ENCODE measurements around the gene UNC5A. TPM values are rescaled to one million over a fixed set of nuclear protein-coding genes. Genes with fewer than 3 reads are reported as not detected.

UNC5A gene
- total RNA-seq, 1 experiment from 2014 or later: 20.2 TPM

DNA sequence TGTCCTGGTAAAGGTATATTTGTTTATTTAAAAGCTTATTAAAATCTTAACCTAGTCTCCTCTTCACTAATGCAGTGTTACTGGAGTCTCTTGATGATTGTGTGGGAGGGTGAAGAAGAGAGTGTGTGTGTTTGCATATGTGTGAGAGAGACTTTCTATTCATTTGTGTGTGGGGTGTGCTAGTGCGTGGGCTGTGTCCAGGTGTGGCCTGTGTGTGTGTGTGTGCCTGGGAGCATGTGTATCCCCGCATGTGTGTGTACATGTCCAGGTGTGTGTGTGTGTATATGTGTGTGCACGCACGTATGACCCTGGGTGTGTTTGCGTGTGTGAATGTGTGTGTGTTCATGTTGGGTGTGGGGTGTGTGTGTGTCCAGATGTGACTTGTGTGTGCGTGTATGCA, 10.3 kb upstream of the UNC5A start:
- peaks cover 30% of the 10 kb centered on the region for H3K27me3 Mint-ChIP-seq (ENCODE audit: unreplicated experiment)
- no peaks in the 10 kb centered on the region for H3K9me3 Mint-ChIP-seq (ENCODE audit: low read depth, unreplicated experiment)
- intact Hi-C loops (cut with micrococcal nuclease; ENCODE audit: unreplicated experiment): no loop called here
- BruUV-seq (replicated peaks): no TSS peak
- CTCF ChIA-PET: no interaction called here
- H3K36me3 Mint-ChIP-seq (ENCODE audit: insufficient read depth, unreplicated experiment): no peaks in the 10 kb centered on the region
- no peak overlapping the region for H3K4me3 Mint-ChIP-seq (ENCODE audit: low read depth, unreplicated experiment)
- TF ChIP-seq, protein P1, sequence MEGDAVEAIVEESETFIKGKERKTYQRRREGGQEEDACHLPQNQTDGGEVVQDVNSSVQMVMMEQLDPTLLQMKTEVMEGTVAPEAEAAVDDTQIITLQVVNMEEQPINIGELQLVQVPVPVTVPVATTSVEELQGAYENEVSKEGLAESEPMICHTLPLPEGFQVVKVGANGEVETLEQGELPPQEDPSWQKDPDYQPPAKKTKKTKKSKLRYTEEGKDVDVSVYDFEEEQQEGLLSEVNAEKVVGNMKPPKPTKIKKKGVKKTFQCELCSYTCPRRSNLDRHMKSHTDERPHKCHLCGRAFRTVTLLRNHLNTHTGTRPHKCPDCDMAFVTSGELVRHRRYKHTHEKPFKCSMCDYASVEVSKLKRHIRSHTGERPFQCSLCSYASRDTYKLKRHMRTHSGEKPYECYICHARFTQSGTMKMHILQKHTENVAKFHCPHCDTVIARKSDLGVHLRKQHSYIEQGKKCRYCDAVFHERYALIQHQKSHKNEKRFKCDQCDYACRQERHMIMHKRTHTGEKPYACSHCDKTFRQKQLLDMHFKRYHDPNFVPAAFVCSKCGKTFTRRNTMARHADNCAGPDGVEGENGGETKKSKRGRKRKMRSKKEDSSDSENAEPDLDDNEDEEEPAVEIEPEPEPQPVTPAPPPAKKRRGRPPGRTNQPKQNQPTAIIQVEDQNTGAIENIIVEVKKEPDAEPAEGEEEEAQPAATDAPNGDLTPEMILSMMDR (IDR thresholded peaks at IDR 0.05; ENCODE audit: unreplicated experiment): no peak
- DNase-seq: no peak
- no peak overlapping the region for H3K27ac Mint-ChIP-seq (ENCODE audit: unreplicated experiment)
- peaks cover 12% of the 10 kb centered on the region for H3K4me1 Mint-ChIP-seq (ENCODE audit: low read depth, unreplicated experiment)

DNA sequence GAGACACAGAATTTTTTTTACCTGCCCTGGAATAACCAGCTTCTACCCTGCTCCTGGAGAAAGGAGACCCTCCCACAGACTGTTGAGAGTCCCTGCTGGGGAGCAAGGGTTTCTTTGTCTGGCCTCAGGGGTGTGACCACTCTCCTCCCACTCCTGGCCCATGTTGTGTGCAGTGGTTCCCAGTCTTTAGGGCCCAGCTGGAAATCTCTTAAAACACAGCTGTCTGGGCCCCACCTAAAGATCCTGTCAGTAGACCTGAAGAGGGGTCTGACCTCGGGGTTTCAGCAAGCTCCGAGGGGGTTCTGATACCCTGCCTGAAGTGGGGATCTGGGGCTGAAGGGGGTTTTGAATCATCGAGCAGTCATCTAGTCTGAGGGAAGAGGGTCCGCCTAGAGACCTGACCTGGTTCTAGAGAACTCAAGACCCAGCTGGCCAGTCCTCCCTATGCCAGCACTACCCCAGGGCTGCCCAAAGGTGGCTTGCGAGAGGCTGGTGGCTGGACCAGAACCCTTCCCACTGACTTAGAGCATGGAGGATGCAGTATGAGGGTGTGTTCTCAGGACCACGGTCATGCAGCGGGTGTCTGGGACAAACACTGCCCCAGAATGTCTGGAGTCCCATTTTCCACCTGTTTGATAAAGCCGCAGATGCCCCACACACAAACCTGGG, 8.1 kb upstream of the UNC5A start:
- H3K4me3 Mint-ChIP-seq (ENCODE audit: low read depth, unreplicated experiment): no peak overlapping the region
- no TSS peak for BruUV-seq (replicated peaks)
- CTCF ChIA-PET: no interaction called here

DNA sequence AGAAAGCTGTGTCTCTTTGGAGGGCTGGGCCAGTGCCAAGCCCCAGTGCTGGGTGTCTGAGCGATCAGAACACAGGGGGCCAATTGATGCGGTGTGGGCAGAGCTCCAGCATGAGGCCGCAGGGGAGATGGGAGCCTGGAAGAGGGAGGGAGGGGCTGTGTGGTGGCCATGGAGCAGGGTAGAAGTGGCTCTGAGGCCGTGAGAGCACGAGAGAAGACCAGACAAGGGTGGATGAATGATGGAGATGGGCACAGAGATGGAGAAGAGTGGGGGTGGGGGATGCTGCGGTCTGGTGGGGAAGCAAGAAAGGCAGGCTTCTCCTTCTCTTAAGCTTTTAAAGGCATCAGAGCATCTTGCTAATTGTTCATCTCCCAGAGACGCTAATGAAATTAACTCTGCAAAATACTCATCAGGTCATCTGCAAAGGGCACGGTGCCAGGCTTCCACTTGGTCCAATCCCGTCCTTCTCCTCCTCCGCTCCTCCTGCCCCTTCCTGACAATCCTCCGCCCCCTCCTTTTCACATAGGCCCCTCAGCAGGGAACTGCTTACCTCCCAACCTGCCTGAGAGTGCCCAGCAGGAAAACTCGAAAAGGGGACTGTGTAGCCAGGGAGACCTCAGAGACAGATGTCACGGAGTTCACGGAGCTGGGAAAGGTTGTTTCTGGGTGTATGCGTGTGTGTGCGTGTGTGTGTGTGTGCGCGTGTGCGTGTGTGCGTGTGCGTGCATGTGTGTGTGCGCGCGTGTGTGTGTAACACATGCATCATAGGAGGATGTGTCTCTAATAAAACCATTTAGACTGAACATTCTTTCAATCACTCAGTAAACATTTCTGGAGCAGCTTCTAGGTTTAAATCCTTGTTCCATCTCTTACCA, 7.1 kb upstream of the UNC5A start:
- no peak for DNase-seq
- H3K4me1 Mint-ChIP-seq (ENCODE audit: low read depth, unreplicated experiment): no peaks in the 10 kb centered on the region
- H3K36me3 Mint-ChIP-seq (ENCODE audit: insufficient read depth, unreplicated experiment): no peaks in the 10 kb centered on the region
- H3K27ac Mint-ChIP-seq (ENCODE audit: unreplicated experiment): no peak overlapping the region
- BruUV-seq (replicated peaks): no TSS peak
- H3K4me3 Mint-ChIP-seq (ENCODE audit: low read depth, unreplicated experiment): no peak overlapping the region
- intact Hi-C loops (cut with micrococcal nuclease; ENCODE audit: unreplicated experiment): no loop called here
- H3K9me3 Mint-ChIP-seq (ENCODE audit: low read depth, unreplicated experiment): no peaks in the 10 kb centered on the region
- CTCF ChIA-PET: no interaction called here
- TF ChIP-seq, protein P1 (IDR thresholded peaks at IDR 0.05; ENCODE audit: unreplicated experiment): no peak
- no peaks in the 10 kb centered on the region for H3K27me3 Mint-ChIP-seq (ENCODE audit: unreplicated experiment)

More for the DNA sequence above, 8.1 kb upstream of the UNC5A start:
- Mint-ChIP-seq H3K36me3 (ENCODE audit: insufficient read depth, unreplicated experiment) (no peaks in the 10 kb centered on the region), H3K4me1 (ENCODE audit: low read depth, unreplicated experiment) (peaks cover under 1% of the 10 kb centered on the region), H3K9me3 (ENCODE audit: low read depth, unreplicated experiment) (no peaks in the 10 kb centered on the region), H3K27ac (ENCODE audit: unreplicated experiment) (no peak overlapping the region), H3K27me3 (ENCODE audit: unreplicated experiment) (peaks cover 7% of the 10 kb centered on the region)
- DNase-seq: no peak
- intact Hi-C loops (cut with micrococcal nuclease; ENCODE audit: unreplicated experiment): no loop called here
- TF ChIP-seq, protein P1 (IDR thresholded peaks at IDR 0.05; ENCODE audit: unreplicated experiment): no peak

- no TSS peak for BruUV-seq (replicated peaks)
- CTCF ChIA-PET: no interaction called here
- TF ChIP-seq, protein P1 (IDR thresholded peaks at IDR 0.05; ENCODE audit: unreplicated experiment): no peak
- Mint-ChIP-seq H3K27ac (ENCODE audit: unreplicated experiment) (no peak overlapping the region), H3K27me3 (ENCODE audit: unreplicated experiment) (no peaks in the 10 kb centered on the region), H3K36me3 (ENCODE audit: insufficient read depth, unreplicated experiment) (peaks cover under 1% of the 10 kb centered on the region), H3K4me1 (ENCODE audit: low read depth, unreplicated experiment) (no peaks in the 10 kb centered on the region), H3K4me3 (ENCODE audit: low read depth, unreplicated experiment) (no peak overlapping the region), H3K9me3 (ENCODE audit: low read depth, unreplicated experiment) (no peaks in the 10 kb centered on the region)
- intact Hi-C loops (cut with micrococcal nuclease; ENCODE audit: unreplicated experiment): no loop called here
- peak; percentile 66 for DNase-seq
These were observed 6.3 kb upstream of the UNC5A start for GRCh38 chr5:176803943-176804498.

Measured in Calu3 (cell line).